ENCODE results near the gene SLIT3. TPM values are rescaled to one million over a fixed set of nuclear protein-coding genes. Genes with fewer than 3 reads are reported as not detected.

The SLIT3 gene
- total RNA-seq, 3 donors from 2014 or later (not counting 1 experiment from before 2014, with no cell fraction given), result 0.34 to 0.80 TPM; not detected in 1

GRCh38 chr5:168663276-168664004, 637.5 kb downstream of the SLIT3 start:
- Mint-ChIP-seq H3K4me3 (no peak overlapping the region), H3K9me3 (no peaks in the 10 kb centered on the region), H3K4me1 (no peaks in the 10 kb centered on the region), H3K36me3 (no peaks in the 10 kb centered on the region), H3K27me3 (ENCODE audit: low read depth in 2 of 2) (peaks cover 0 to 13% of the 10 kb centered on the region in 2 donors), H3K27ac (no peak overlapping the region)
- Histone ChIP-seq H3K9me3 (ENCODE audit: control insufficient read depth, insufficient read depth, low read length) (no peaks in the 10 kb centered on the region), H3K4me1 (ENCODE audit: control insufficient read depth, insufficient read depth, low read length) (no peaks in the 10 kb centered on the region), H3K36me3 (ENCODE audit: control insufficient read depth, insufficient read depth, low read length) (no peaks in the 10 kb centered on the region), H3K4me3 (ENCODE audit: low read length) (no peak overlapping the region), H3K27ac (ENCODE audit: low read length) (no peak overlapping the region), H3K27me3 (ENCODE audit: control insufficient read depth, insufficient read depth, low read length) (no peaks in the 10 kb centered on the region)
- intact Hi-C loops (cut with micrococcal nuclease), result no loop called here
- WGBS (ENCODE audit: insufficient coverage), result 14% methylated on average over 1 of the region's 1 CpG
- ATAC-seq (no peak), DNase-seq (no peak)
- TF ChIP-seq, protein P1, sequence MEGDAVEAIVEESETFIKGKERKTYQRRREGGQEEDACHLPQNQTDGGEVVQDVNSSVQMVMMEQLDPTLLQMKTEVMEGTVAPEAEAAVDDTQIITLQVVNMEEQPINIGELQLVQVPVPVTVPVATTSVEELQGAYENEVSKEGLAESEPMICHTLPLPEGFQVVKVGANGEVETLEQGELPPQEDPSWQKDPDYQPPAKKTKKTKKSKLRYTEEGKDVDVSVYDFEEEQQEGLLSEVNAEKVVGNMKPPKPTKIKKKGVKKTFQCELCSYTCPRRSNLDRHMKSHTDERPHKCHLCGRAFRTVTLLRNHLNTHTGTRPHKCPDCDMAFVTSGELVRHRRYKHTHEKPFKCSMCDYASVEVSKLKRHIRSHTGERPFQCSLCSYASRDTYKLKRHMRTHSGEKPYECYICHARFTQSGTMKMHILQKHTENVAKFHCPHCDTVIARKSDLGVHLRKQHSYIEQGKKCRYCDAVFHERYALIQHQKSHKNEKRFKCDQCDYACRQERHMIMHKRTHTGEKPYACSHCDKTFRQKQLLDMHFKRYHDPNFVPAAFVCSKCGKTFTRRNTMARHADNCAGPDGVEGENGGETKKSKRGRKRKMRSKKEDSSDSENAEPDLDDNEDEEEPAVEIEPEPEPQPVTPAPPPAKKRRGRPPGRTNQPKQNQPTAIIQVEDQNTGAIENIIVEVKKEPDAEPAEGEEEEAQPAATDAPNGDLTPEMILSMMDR (IDR thresholded peaks at IDR 0.05), result no peak

DNA sequence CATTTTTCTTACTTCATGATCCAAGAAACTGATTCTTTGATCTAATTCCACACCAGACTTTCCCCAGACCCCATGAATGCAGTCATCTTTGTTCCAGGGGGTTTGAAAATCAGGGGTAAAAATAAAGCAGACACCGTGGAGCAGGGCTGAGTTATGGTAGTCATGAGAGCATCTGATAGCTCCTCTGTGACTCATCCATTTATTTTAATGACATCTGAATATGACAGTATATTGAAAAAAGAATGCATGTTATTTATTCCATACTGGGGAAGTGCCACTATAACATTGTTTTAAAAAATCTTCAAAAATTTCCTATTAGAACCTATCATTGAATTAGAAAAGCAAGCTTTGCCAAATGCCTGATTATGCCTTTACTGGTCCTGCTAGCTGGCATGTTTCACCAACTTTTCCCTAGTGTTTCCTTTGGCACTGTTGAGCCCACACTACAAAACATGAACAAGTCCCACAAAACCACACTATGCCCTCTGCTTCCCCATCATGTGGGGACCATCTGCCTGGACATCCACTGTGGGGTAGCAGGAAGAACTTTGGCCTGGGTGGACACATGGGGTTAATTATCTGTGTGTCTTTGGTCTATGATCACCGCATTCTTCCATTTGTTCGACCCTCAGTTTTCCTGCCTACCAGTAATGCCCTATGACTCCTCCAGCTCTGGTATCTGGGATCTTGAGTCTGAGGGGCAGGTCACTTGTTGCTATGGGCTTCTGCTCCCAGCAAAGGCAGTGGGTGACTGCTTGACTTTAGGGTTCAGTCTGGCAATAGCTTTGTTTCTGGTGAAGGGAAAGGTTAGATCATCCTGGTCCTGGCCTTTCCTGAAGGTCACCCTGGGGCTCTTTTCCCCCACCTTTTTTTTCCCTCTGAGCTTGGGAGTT, 639.1 kb downstream of the SLIT3 start:
- Histone ChIP-seq H3K27ac (ENCODE audit: low read length) (no peak overlapping the region), H3K27me3 (ENCODE audit: control insufficient read depth, insufficient read depth, low read length) (no peaks in the 10 kb centered on the region), H3K4me1 (ENCODE audit: control insufficient read depth, insufficient read depth, low read length) (no peaks in the 10 kb centered on the region), H3K4me3 (ENCODE audit: low read length) (no peak overlapping the region), H3K9me3 (ENCODE audit: control insufficient read depth, insufficient read depth, low read length) (no peaks in the 10 kb centered on the region), H3K36me3 (ENCODE audit: control insufficient read depth, insufficient read depth, low read length) (no peaks in the 10 kb centered on the region)
- Mint-ChIP-seq H3K4me3 (no peak overlapping the region), H3K4me1 (no peaks in the 10 kb centered on the region), H3K27me3 (ENCODE audit: low read depth in 2 of 2) (peaks cover 0 to 13% of the 10 kb centered on the region in 2 donors), H3K27ac (no peak overlapping the region), H3K36me3 (no peaks in the 10 kb centered on the region), H3K9me3 (no peaks in the 10 kb centered on the region)
- ATAC-seq (no peak), DNase-seq (no peak)
- 87% methylated on average over 3 of the region's 3 CpGs for WGBS (ENCODE audit: insufficient coverage)
- TF ChIP-seq, protein P1 (IDR thresholded peaks at IDR 0.05), result no peak
- intact Hi-C loops (cut with micrococcal nuclease), result no loop called here

DNA sequence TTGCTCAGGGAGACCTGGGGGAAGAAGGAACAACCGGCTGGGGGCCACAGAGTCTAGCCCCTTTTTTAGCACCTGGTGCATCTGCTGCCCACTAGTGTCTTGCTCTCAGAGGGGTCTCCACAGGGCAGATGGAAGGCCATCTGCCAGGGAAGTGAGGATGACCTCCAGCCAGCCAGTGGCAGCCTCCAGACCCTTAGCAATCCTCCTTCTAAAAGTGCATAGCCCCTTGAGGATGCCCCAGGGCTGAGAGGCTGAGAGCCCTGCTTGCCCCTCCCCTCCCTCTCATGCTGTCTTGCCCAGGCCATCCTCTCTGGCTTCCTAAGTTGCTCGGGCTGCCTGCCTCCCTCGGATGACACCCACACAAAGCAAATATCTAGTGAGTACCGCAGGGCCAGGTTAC, 640.2 kb downstream of the SLIT3 start:
- DNase-seq (no peak), ATAC-seq (no peak)
- Mint-ChIP-seq H3K36me3 (no peaks in the 10 kb centered on the region), H3K4me3 (no peak overlapping the region), H3K9me3 (no peaks in the 10 kb centered on the region), H3K4me1 (no peaks in the 10 kb centered on the region), H3K27ac (no peak overlapping the region), H3K27me3 (ENCODE audit: low read depth in 2 of 2) (peaks cover 0 to 13% of the 10 kb centered on the region in 2 donors)
- H3K4me3 ChIP-seq (ENCODE audit: low read length), result no peak overlapping the region
- H3K27ac ChIP-seq (ENCODE audit: low read length), result no peak overlapping the region
- WGBS (ENCODE audit: insufficient coverage), result 82% methylated on average over 4 of the region's 4 CpGs
- no peaks in the 10 kb centered on the region for H3K36me3 ChIP-seq (ENCODE audit: control insufficient read depth, insufficient read depth, low read length)
- H3K27me3 ChIP-seq (ENCODE audit: control insufficient read depth, insufficient read depth, low read length), result no peaks in the 10 kb centered on the region
- TF ChIP-seq, protein P1 (IDR thresholded peaks at IDR 0.05), result no peak
- no peaks in the 10 kb centered on the region for H3K9me3 ChIP-seq (ENCODE audit: control insufficient read depth, insufficient read depth, low read length)
- intact Hi-C loops (cut with micrococcal nuclease), result no loop called here
- H3K4me1 ChIP-seq (ENCODE audit: control insufficient read depth, insufficient read depth, low read length), result no peaks in the 10 kb centered on the region

Measured in natural killer cell (primary cell).